Pancreas (tissue), 10 donors: Measurements from ENCODE around the gene KMT5B. TPM values are rescaled to one million over a fixed set of nuclear protein-coding genes. Genes with fewer than 3 reads are reported as not detected.

Experiments used
- ATAC-seq, 4 donors: fragments of 200-7000 bp; cut with Tn5 transposase; one replicate each; pipeline versions ENCODE4 v1.8.0 to v1.9.1; 2020; ENCODE audit warnings: mild to moderate bottlenecking in 4 of 4, moderate library complexity in 4 of 4
- DNase-seq, 6 donors: peaks; one replicate each; pipeline ENCODE4 v3.0.0-alpha.2; 2020
- FAIRE-seq: peaks from 2 replicates; lab custom pipeline; 2012; peaks lifted over from hg19 to GRCh38; lab: Jason Lieb, UNC
- H3K27ac ChIP-seq, 4 donors: fragments of 200-600 bp; sonication (generic); 1 replicate in 3 of 4; 2 replicates in 1 of 4; pipeline versions ENCODE4 v1.5.0 to v1.8.0; 2020
- H3K27me3 ChIP-seq, 4 donors: fragments of 200-600 bp; one replicate each; pipeline ENCODE4 v1.8.0; 2021
- H3K36me3 ChIP-seq, 3 donors: fragments of 200-600 bp; sonication (generic) in 1 of 3; one replicate each; pipeline versions ENCODE4 v1.5.0 to v1.8.0; 2020 to 2021
- H3K4me1 ChIP-seq, 3 donors: fragments of 200-600 bp; one replicate each; pipeline ENCODE4 v1.8.0; 2021
- H3K4me3 ChIP-seq, 4 donors: fragments of 200-600 bp; sonication (generic) in 2 of 4; one replicate each; pipeline versions ENCODE4 v1.5.0 to v1.8.0; 2020 to 2021
- H3K9me3 ChIP-seq, 4 donors: fragments of 200-600 bp; one replicate each; pipeline ENCODE4 v1.8.0; 2021
- CTCF ChIP-seq, 4 donors: fragments of 200-600 bp; sonication (generic) in 3 of 4; IDR thresholded peaks; one replicate each; pipeline versions ENCODE4 v1.5.0 to v1.8.0; 2021; ENCODE audit warnings: antibody characterized with exemption in 4 of 4
- WGBS, 2 donors: extraction: QIAGEN DNeasy Blood & Tissue Kit; methylation state at CpG; one replicate each; pipeline ENCODE4 v1.1.7; 2013; 5-methylcytosine and 5-hydroxymethylcytosine counted together
- intact Hi-C, 3 donors: fragments of 100-400 bp; cut with DNase I; formaldehyde crosslinking; loops; one replicate each; pipeline versions ENCODE4 v1.11.1 to v1.14.2; 2022
- polyA plus RNA-seq, 2 donors: library from polyadenylated mRNA; stranded (reverse); fragments of 200-250 nt; gene quantifications; one replicate each; pipeline ENCODE4 v1.2.3, GENCODE V29; 2013
- total RNA-seq, 6 donors: library from RNA; stranded (reverse); fragmentation: NEBNext Ultra II Directional in 4 of 6; extraction: Animal tissue kit (Norgen Biotek cat#: 25700) in 4 of 6; gene quantifications; one replicate each; pipeline versions ENCODE4 v1.2.1 to v1.2.4, GENCODE V29; 2021 to 2023
- donor health status: healthy with polysubstance abuse.
- donor health status: DM: no; HTN: no; CAD: no; lungs with moderate emphysema.
- donor health status: DM: no; HTN: no; CAD: no.
- donor health status: control.
- donor health status: control.
- donor health status: Bipolar disorder and iron deficiency.
- donor health status: DM: yes; HTN: yes; CAD: no.
- donor health status: DM: no; HTN: no; CAD: no.
- donor health status: DM: no; HTN: no; CAD: no.
- donor health status: DM: yes; HTN: yes; CAD: no.

Gene KMT5B
- total and polyA plus RNA-seq, 8 donors = 12.8 to 30.8 (median 22.6) TPM

- ATAC-seq (no peak), FAIRE-seq (no peak), DNase-seq (no peak)
- no peak overlapping the region for H3K4me3 ChIP-seq
- H3K36me3 ChIP-seq = no peaks in the 10 kb centered on the region
- intact Hi-C loops = no loop called here
- H3K27me3 ChIP-seq = no peaks in the 10 kb centered on the region
- no peak overlapping the region for H3K27ac ChIP-seq
- WGBS, 2 donors = 74 to 76% methylated on average over 8 of the region's 8 CpGs
- peaks cover 6 to 26% (median 16%) of the 10 kb centered on the region in 3 donors for H3K4me1 ChIP-seq
- no peaks in the 10 kb centered on the region for H3K9me3 ChIP-seq
- TF ChIP-seq CTCF (IDR thresholded peaks at IDR 0.05) = no peak
These were observed 13.7 kb downstream of the KMT5B start for GRCh38 chr11:68199295-68199987.

GRCh38 chr11:68196219-68196618 lies 16.9 kb downstream of the KMT5B start:
- ATAC-seq (no peak), DNase-seq (no peak), FAIRE-seq (no peak)
- Histone ChIP-seq H3K9me3 (no peaks in the 10 kb centered on the region), H3K4me1 (peaks cover 9 to 25% (median 18%) of the 10 kb centered on the region in 3 donors), H3K27ac (no peak overlapping the region), H3K36me3 (no peaks in the 10 kb centered on the region), H3K4me3 (no peak overlapping the region), H3K27me3 (no peaks in the 10 kb centered on the region)
- no peak for TF ChIP-seq CTCF (IDR thresholded peaks at IDR 0.05)
- intact Hi-C loops = no loop called here

GRCh38 chr11:68194675-68195294 lies 18.3 kb downstream of the KMT5B start:
- no peaks in the 10 kb centered on the region for H3K36me3 ChIP-seq
- no peak overlapping the region for H3K4me3 ChIP-seq
- no peak overlapping the region for H3K27ac ChIP-seq
- no peak for ATAC-seq
- WGBS, 2 donors = 97 to 99% methylated on average over 3 of the region's 3 CpGs
- intact Hi-C loops = no loop called here
- no peak for TF ChIP-seq CTCF (IDR thresholded peaks at IDR 0.05)
- FAIRE-seq = no peak
- no peaks in the 10 kb centered on the region for H3K9me3 ChIP-seq
- H3K4me1 ChIP-seq = peaks cover 9 to 14% (median 12%) of the 10 kb centered on the region in 3 donors
- no peaks in the 10 kb centered on the region for H3K27me3 ChIP-seq
- DNase-seq = no peak

- no peak for TF ChIP-seq CTCF (IDR thresholded peaks at IDR 0.05)
- Histone ChIP-seq H3K4me3 (no peak overlapping the region), H3K27me3 (no peaks in the 10 kb centered on the region), H3K9me3 (no peaks in the 10 kb centered on the region), H3K27ac (no peak overlapping the region), H3K4me1 (peaks cover 9 to 14% (median 11%) of the 10 kb centered on the region in 3 donors), H3K36me3 (peaks cover 0 to 3% (median 0%) of the 10 kb centered on the region in 3 donors)
- FAIRE-seq (no peak), ATAC-seq (no peak), DNase-seq (no peak)
- WGBS, 2 donors = 77 to 81% methylated on average over 5 of the region's 5 CpGs
- intact Hi-C loops = no loop called here
These were observed 20.1 kb downstream of the KMT5B start for GRCh38 chr11:68193018-68193417.
